Measurements from ENCODE around the gene CGB8.
"Not testable (repeated sequence)": the region's sequence is repeated elsewhere in the genome, so short reads cannot be mapped to it uniquely, and the experiment has no call there.

The CGB8 gene

DNA sequence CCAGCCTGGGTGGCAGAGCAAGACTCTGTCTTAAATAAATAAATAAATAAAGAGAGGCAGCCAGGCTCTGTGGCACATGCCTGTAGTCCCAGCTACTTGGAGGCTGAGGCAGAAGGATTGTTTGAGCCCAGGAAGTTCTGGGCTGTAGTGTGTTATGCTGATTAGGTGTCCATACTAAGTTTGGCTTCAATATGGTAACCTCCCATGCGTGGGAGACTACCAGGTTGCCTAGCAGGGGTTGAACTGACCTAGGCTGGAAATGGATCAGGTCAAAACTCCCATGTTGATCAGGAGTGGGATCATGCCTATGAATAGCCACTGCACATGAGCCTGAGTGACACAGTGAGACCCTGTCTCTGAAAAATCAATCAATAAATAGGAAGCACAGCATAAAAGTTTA is 32.4 kb upstream of the CGB8 start:
- ATAC-seq (ENCODE audit: low read depth): no peak
- Histone ChIP-seq H3K4me3 (ENCODE audit: severe bottlenecking) (no peak overlapping the region), H3K27me3 (ENCODE audit: insufficient read depth, poor library complexity, severe bottlenecking) (no peaks in the 10 kb centered on the region), H3K4me1 (ENCODE audit: insufficient read depth, poor library complexity, severe bottlenecking) (no peaks in the 10 kb centered on the region), H3K9me3 (ENCODE audit: severe bottlenecking) (no peaks in the 10 kb centered on the region), H3K36me3 (ENCODE audit: low read depth) (peaks cover 2% of the 10 kb centered on the region), H3K27ac (ENCODE audit: poor library complexity, severe bottlenecking) (no peak overlapping the region)
- TF ChIP-seq, protein P1, sequence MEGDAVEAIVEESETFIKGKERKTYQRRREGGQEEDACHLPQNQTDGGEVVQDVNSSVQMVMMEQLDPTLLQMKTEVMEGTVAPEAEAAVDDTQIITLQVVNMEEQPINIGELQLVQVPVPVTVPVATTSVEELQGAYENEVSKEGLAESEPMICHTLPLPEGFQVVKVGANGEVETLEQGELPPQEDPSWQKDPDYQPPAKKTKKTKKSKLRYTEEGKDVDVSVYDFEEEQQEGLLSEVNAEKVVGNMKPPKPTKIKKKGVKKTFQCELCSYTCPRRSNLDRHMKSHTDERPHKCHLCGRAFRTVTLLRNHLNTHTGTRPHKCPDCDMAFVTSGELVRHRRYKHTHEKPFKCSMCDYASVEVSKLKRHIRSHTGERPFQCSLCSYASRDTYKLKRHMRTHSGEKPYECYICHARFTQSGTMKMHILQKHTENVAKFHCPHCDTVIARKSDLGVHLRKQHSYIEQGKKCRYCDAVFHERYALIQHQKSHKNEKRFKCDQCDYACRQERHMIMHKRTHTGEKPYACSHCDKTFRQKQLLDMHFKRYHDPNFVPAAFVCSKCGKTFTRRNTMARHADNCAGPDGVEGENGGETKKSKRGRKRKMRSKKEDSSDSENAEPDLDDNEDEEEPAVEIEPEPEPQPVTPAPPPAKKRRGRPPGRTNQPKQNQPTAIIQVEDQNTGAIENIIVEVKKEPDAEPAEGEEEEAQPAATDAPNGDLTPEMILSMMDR (IDR thresholded peaks at IDR 0.05; ENCODE audit: poor library complexity, severe bottlenecking): no peak
- no peak for DNase-seq (ENCODE audit: low spot score)

GRCh38 chr19:49080392-49080791 is 31.5 kb upstream of the CGB8 start:
- Histone ChIP-seq H3K4me3 (ENCODE audit: severe bottlenecking) (no peak overlapping the region), H3K27me3 (ENCODE audit: insufficient read depth, poor library complexity, severe bottlenecking) (no peaks in the 10 kb centered on the region), H3K27ac (ENCODE audit: poor library complexity, severe bottlenecking) (no peak overlapping the region), H3K4me1 (ENCODE audit: insufficient read depth, poor library complexity, severe bottlenecking) (no peaks in the 10 kb centered on the region), H3K9me3 (ENCODE audit: severe bottlenecking) (no peaks in the 10 kb centered on the region), H3K36me3 (ENCODE audit: low read depth) (no peaks in the 10 kb centered on the region)
- no peak for DNase-seq (ENCODE audit: low spot score)
- ATAC-seq (ENCODE audit: low read depth): no peak
- TF ChIP-seq, protein P1 (IDR thresholded peaks at IDR 0.05; ENCODE audit: poor library complexity, severe bottlenecking): no peak

- TF ChIP-seq, protein P1 (IDR thresholded peaks at IDR 0.05; ENCODE audit: poor library complexity, severe bottlenecking): peak; percentile 74
- not testable (repeated sequence) for H3K4me3 ChIP-seq (ENCODE audit: severe bottlenecking); DNase-seq (ENCODE audit: low spot score); H3K36me3 ChIP-seq (ENCODE audit: low read depth); H3K27ac ChIP-seq (ENCODE audit: poor library complexity, severe bottlenecking); H3K4me1 ChIP-seq (ENCODE audit: insufficient read depth, poor library complexity, severe bottlenecking); H3K9me3 ChIP-seq (ENCODE audit: severe bottlenecking); ATAC-seq (ENCODE audit: low read depth)
- H3K27me3 ChIP-seq (ENCODE audit: insufficient read depth, poor library complexity, severe bottlenecking): peaks cover 34% of the 10 kb centered on the region
These were observed 26.0 kb upstream of the CGB8 start for GRCh38 chr19:49074869-49075268.

DNA sequence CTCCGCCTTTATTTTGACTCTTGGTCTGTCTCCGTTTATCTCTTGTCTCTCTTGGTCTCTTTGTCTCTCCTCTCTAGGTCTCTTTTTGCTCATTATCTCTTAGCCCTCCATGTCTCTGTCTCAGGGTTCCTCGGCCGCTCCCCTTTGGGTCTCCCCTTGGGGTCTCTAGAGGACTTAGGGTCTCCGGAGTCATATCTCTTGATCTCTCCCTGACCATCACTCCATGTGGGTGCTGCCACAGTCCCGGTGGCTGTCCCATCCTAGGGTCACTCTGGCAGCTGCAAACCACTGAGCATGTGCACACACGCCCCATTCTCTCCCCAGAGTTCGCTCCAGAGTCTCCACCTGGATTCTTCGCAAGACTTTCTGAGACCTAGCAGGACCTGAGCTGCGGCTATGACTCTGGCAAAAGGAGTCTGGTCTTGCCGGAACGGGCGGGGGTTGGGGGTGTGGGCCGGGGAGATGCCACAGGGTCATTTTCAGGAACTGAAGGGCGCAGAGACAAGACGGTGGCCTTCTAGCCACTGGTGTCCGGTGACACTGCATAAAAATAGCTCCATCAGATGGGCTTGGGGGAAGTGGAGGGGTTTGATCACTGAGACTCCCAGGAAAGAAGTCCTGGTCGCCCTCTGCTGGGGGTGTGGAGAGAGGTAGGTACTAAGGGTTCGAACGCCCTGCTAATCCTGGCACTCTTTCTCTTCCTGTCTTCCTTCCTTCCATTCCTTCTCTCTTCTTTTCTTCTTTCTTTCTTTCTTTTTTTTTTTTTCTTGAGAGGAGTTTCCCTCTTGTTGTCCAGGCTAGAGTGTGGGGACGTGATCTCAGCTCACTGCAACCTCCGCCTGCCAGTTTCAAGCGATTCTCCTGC is 24.8 kb upstream of the CGB8 start:
- Histone ChIP-seq H3K4me1 (ENCODE audit: insufficient read depth, poor library complexity, severe bottlenecking) (peaks cover 3% of the 10 kb centered on the region), H3K4me3 (ENCODE audit: severe bottlenecking) (no peak overlapping the region), H3K9me3 (ENCODE audit: severe bottlenecking) (no peaks in the 10 kb centered on the region), H3K27me3 (ENCODE audit: insufficient read depth, poor library complexity, severe bottlenecking) (peaks cover 34% of the 10 kb centered on the region), H3K36me3 (ENCODE audit: low read depth) (no peaks in the 10 kb centered on the region), H3K27ac (ENCODE audit: poor library complexity, severe bottlenecking) (no peak overlapping the region)
- ATAC-seq (ENCODE audit: low read depth) (peak; percentile 48), DNase-seq (ENCODE audit: low spot score) (no peak)
- TF ChIP-seq, protein P1 (IDR thresholded peaks at IDR 0.05; ENCODE audit: poor library complexity, severe bottlenecking): no peak

Measured in RWPE2 (cell line).